Fibroblast of mammary gland (primary cell): ENCODE data around the gene THRB.

ENCODE experiments used
- DNase-seq: peaks from one replicate; pipeline ENCODE4 v3.0.0-alpha.2; 2010; ENCODE audit warnings: low read depth
- H3K4me3 ChIP-seq: 2 replicates; pipeline ENCODE4 v1.5.1; 2011; ENCODE audit warnings: low read depth, mild to moderate bottlenecking, low read length, moderate library complexity; ENCODE audit not compliant: control insufficient read depth
- CTCF ChIP-seq: conservative IDR thresholded peaks from 2 replicates; pipeline ENCODE4 v1.5.1; 2011; ENCODE audit warnings: low read depth, low read length, inconsistent platforms; ENCODE audit not compliant: control insufficient read depth, insufficient read depth

The THRB gene

GRCh38 chr3:24305795-24306467 is 188.7 kb downstream of the THRB start:
- TF ChIP-seq CTCF = no peak
- no peak overlapping the region for H3K4me3 ChIP-seq
- DNase-seq = peak; percentile 29

GRCh38 chr3:24303057-24303754 is 191.4 kb downstream of the THRB start:
- no peak for TF ChIP-seq CTCF
- no peak overlapping the region for H3K4me3 ChIP-seq
- no peak for DNase-seq

- DNase-seq = no peak
- TF ChIP-seq CTCF = no peak
- H3K4me3 ChIP-seq = no peak overlapping the region
Measured at GRCh38 chr3:24302396-24302795, 192.3 kb downstream of the THRB start.

GRCh38 chr3:24300949-24301348 is 193.7 kb downstream of the THRB start:
- no peak for DNase-seq
- no peak for TF ChIP-seq CTCF
- no peak overlapping the region for H3K4me3 ChIP-seq

GRCh38 chr3:24299806-24300626 is 194.6 kb downstream of the THRB start:
- TF ChIP-seq CTCF = no peak
- no peak overlapping the region for H3K4me3 ChIP-seq
- DNase-seq = peak; percentile 74

GRCh38 chr3:24299246-24299805 is 195.3 kb downstream of the THRB start:
- H3K4me3 ChIP-seq = no peak overlapping the region
- peak; percentile 46 for DNase-seq
- no peak for TF ChIP-seq CTCF
